Peyer's patch (tissue), 4 donors: ENCODE measurements around the gene MAP2K5. TPM values are rescaled to one million over a fixed set of nuclear protein-coding genes. Genes with fewer than 3 reads are reported as not detected.

Experiments used
- DNase-seq, 3 donors: peaks; one replicate each; pipeline ENCODE4 v3.0.0-alpha.2; 2017 to 2019
- H3K27ac ChIP-seq, 4 donors: fragments of 200-600 bp; sonication (generic); one replicate each; pipeline ENCODE4 v1.5.1; 2016 to 2019
- H3K27me3 ChIP-seq, 2 donors: fragments of 200-600 bp; sonication (generic); one replicate each; pipeline ENCODE4 v1.5.1; 2019
- H3K36me3 ChIP-seq, 3 donors: fragments of 200-600 bp; sonication (generic); one replicate each; pipeline ENCODE4 v1.5.1; 2016 to 2019
- H3K4me1 ChIP-seq, 4 donors: fragments of 200-600 bp; sonication (generic); one replicate each; pipeline ENCODE4 v1.5.1; 2016 to 2019
- H3K4me3 ChIP-seq, 4 donors: fragments of 200-600 bp; sonication (generic); 1 replicate in 3 of 4; 2 replicates in 1 of 4; pipeline ENCODE4 v1.5.1; 2016 to 2019; ENCODE audit warnings: mild to moderate bottlenecking in 1 of 4
- H3K9me3 ChIP-seq, 4 donors: fragments of 200-600 bp; sonication (generic); one replicate each; pipeline ENCODE4 v1.5.1; 2016 to 2019; ENCODE audit warnings: mild to moderate bottlenecking in 1 of 4
- CTCF ChIP-seq, 6 experiments: fragments of 450-650 bp in 4 of 6; fragments of 200-600 bp in 2 of 6; sonication (generic) in 1 of 6; IDR thresholded peaks; one replicate each; pipeline ENCODE4 v1.5.1; 2017 to 2019; ENCODE audit warnings: antibody characterized with exemption in 6 of 6, mild to moderate bottlenecking in 3 of 6, moderate library complexity in 1 of 6
- POLR2A ChIP-seq, 2 donors: fragments of 450-650 bp; IDR thresholded peaks; one replicate each; pipeline ENCODE4 v1.5.1; 2017; ENCODE audit warnings: antibody characterized with exemption in 2 of 2, mild to moderate bottlenecking in 2 of 2, moderate library complexity in 2 of 2
- small RNA-seq, 2 donors: library from RNA; depleted of rRNA; stranded (forward); fragments of <200 nt; gene quantifications; one replicate each; pipeline ENCODE3, GENCODE V24; 2016
- total RNA-seq, 4 donors: library from RNA; depleted of rRNA; stranded (reverse); fragments of >200 nt; gene quantifications; one replicate each; pipeline ENCODE4 v1.1.0, GENCODE V29; 2016

The MAP2K5 gene
- total RNA-seq, 4 donors from 2014 or later = 14.0 to 50.3 (median 21.2) TPM

DNA sequence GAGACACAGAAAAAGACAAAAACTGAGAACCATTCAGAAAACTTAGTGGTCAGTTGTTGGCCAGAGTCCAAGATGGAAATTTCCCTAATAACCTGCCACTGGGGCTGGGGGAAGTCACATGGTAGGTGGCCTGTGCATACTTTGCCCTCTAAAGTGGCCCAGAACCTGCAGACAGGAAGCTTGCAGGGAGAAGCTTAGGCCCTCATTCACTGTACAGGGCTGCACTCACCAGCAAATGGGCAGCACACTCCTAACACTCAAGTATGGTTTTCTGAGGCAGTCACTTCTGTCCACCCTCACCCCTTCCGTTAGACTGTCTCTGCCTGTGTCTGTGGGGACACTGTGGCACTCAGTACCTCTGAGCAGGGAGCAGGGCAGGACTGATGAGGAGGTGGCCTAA lies 311.9 kb downstream of the MAP2K5 start:
- H3K27me3 ChIP-seq = no peaks in the 10 kb centered on the region
- no peaks in the 10 kb centered on the region for H3K36me3 ChIP-seq
- TF ChIP-seq POLR2A (IDR thresholded peaks at IDR 0.05) = no peak
- no peak for TF ChIP-seq CTCF (IDR thresholded peaks at IDR 0.05)
- H3K4me1 ChIP-seq = no peaks in the 10 kb centered on the region
- no peak for DNase-seq
- no peak overlapping the region for H3K27ac ChIP-seq
- no peak overlapping the region for H3K4me3 ChIP-seq
- no peaks in the 10 kb centered on the region for H3K9me3 ChIP-seq

DNA sequence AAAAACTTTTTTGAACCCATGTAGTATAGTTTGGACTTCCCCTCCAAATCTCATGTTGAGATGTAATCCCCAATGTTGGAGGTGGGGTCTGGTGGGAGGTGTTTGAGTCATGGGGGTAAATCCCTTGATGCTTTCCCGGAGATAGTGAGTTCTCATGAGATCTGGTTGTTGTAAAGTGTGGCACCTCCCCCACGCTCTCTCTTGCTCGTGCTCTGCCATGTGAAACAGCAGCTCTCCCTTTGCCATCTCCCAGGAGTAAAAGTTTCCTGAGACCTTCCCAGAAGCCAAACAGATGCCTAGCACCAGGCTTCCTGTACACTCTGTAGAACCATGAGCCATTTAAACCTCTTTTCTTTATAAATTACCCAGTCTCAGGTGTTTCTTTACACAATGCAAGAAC lies 313.3 kb downstream of the MAP2K5 start:
- H3K4me1 ChIP-seq = no peaks in the 10 kb centered on the region
- no peak overlapping the region for H3K4me3 ChIP-seq
- H3K27ac ChIP-seq = no peak overlapping the region
- no peak for DNase-seq
- no peak for TF ChIP-seq POLR2A (IDR thresholded peaks at IDR 0.05)
- no peaks in the 10 kb centered on the region for H3K9me3 ChIP-seq
- H3K27me3 ChIP-seq = no peaks in the 10 kb centered on the region
- H3K36me3 ChIP-seq = no peaks in the 10 kb centered on the region

Small RNAs within 50 kb of the gene (small RNA-seq; reads per million reads assigned to genes)
- gene RNU6-1 = 0 reads per million in 2 donors

Other genes starting within 250 kb of the MAP2K5 start
- 10 to 100 TPM in 1 of 4 donors, 1 to 10 TPM in 3; 2.5 to 10.7 (median 7.6) TPM for gene C15orf61, start 21.6 kb upstream of the MAP2K5 start, total RNA-seq